HCT116 (cell line): Measurements from ENCODE around the gene FAM200B. TPM values are rescaled to one million over a fixed set of nuclear protein-coding genes. Genes with fewer than 3 reads are reported as not detected.

Experiments
- ATAC-seq: fragments of 200-7000 bp; cut with Tn5 transposase; 2 replicates; pipeline ENCODE4 v1.9.1; 2020; ENCODE audit warnings: mild to moderate bottlenecking, moderate library complexity
- BruUV-seq: library from RNA; stranded (reverse); fragments of 400-500 nt; replicated peaks from 2 replicates; lab custom pipeline; 2021; lab: Mats Ljungman, UMichigan
- CTCF ChIA-PET: fragments of 300-600 bp; sonication (Branson Sonifier 250); formaldehyde crosslinking; loops from one replicate; lab custom pipeline; 2021; ENCODE audit warnings: antibody characterized with exemption; lab: Charles Lee
- POLR2A ChIA-PET: fragments of 300-600, 350-600 bp; sonication (Branson Sonifier 250); formaldehyde crosslinking; loops from one replicate; lab custom pipeline; 2021; ENCODE audit warnings: antibody characterized with exemption; lab: Charles Lee
- RAD21 ChIA-PET, 2 experiments: fragments of 300-600 bp; sonication (Branson Sonifier 250); formaldehyde crosslinking; loops; one replicate each; lab custom pipeline; 2023; ENCODE audit warnings: low total read pairs in 2 of 2; ENCODE audit not compliant: uncharacterized antibody in 2 of 2, unreplicated experiment in 2 of 2, low non-redundant PET in 1 of 2; lab: Charles Lee
- DNase-seq: peaks from one replicate; pipeline ENCODE4 v3.0.0-alpha.2; 2010; ENCODE audit warnings: low read depth, low spot score
- H2AFZ ChIP-seq: fragments of 200-600 bp; shearing (Covaris generic), sonication (generic); 2 replicates; pipeline ENCODE4 v1.6.1; 2017; ENCODE audit warnings: low read depth, mixed run types, mixed read lengths, antibody characterized with exemption, low read length; ENCODE audit not compliant: poor library complexity, severe bottlenecking
- H3K27ac ChIP-seq: 2 replicates; pipeline ENCODE4 v1.5.1; 2012; ENCODE audit warnings: low read depth, low read length
- H3K27me3 ChIP-seq: fragments of 200-600 bp; sonication (generic); 2 replicates; pipeline ENCODE4 v1.6.1; 2016; ENCODE audit warnings: mixed run types, low read length, mixed read lengths; ENCODE audit not compliant: insufficient read depth
- H3K36me3 ChIP-seq, 2 experiments: fragments of 200-500 bp in 1 of 2; fragments of 200-600 bp in 1 of 2; sonication (Bioruptor generic) in 1 of 2; sonication (generic) in 1 of 2; 2 replicates each; pipeline versions ENCODE4 v1.5.1 to v1.6.1; 2014 to 2016; ENCODE audit warnings: low read length in 2 of 2, inconsistent platforms in 1 of 2, mixed read lengths in 1 of 2, mixed run types in 1 of 2; ENCODE audit not compliant: insufficient read depth in 2 of 2, control insufficient read depth in 1 of 2
- H3K4me1 ChIP-seq, 2 experiments: fragments of 200-600 bp in 1 of 2; sonication (generic) in 1 of 2; 2 replicates each; pipeline versions ENCODE4 v1.5.1 to v1.6.1; 2012 to 2017; ENCODE audit warnings: low read length in 2 of 2, inconsistent platforms in 1 of 2, mild to moderate bottlenecking in 1 of 2, mixed read lengths in 1 of 2, mixed run types in 1 of 2, moderate library complexity in 1 of 2; ENCODE audit not compliant: insufficient read depth in 2 of 2, control insufficient read depth in 1 of 2
- H3K4me2 ChIP-seq: fragments of 200-600 bp; sonication (generic); 2 replicates; pipeline ENCODE4 v1.6.1; 2017; ENCODE audit warnings: mixed run types, low read length, mixed read lengths
- H3K4me3 ChIP-seq, 2 experiments: fragments of 200-600 bp in 1 of 2; sonication (generic) in 1 of 2; replicated peaks in 1 of 2; 2 replicates each; pipeline ENCODE4 v1.5.1; 2011 to 2016; ENCODE audit warnings: low read length in 2 of 2, control low read depth in 1 of 2, low read depth in 1 of 2, mild to moderate bottlenecking in 1 of 2, mixed read lengths in 1 of 2, mixed run types in 1 of 2
- H3K79me2 ChIP-seq: fragments of 200-600 bp; sonication (generic); 2 replicates; pipeline ENCODE4 v1.6.1; 2017; ENCODE audit warnings: mild to moderate bottlenecking, mixed run types, low read length, moderate library complexity, mixed read lengths; ENCODE audit not compliant: insufficient read depth
- H3K9ac ChIP-seq: fragments of 200-600 bp; sonication (generic); 2 replicates; pipeline ENCODE4 v1.6.1; 2016; ENCODE audit warnings: low read length, mixed read lengths
- H3K9me2 ChIP-seq: fragments of 200-600 bp; sonication (generic), shearing (Covaris generic); 2 replicates; pipeline ENCODE4 v1.6.1; 2017; ENCODE audit warnings: mixed run types, mild to moderate bottlenecking, moderate library complexity; ENCODE audit not compliant: insufficient read depth
- H3K9me3 ChIP-seq, 2 experiments: fragments of 200-500 bp in 1 of 2; fragments of 200-600 bp in 1 of 2; sonication (Bioruptor generic) in 1 of 2; sonication (generic) in 1 of 2; 2 replicates each; pipeline ENCODE4 v1.6.1; 2014 to 2017; ENCODE audit warnings: low read length in 2 of 2, mixed read lengths in 2 of 2, inconsistent platforms in 1 of 2, low read depth in 1 of 2, mild to moderate bottlenecking in 1 of 2, mixed run types in 1 of 2, moderate library complexity in 1 of 2; ENCODE audit not compliant: control insufficient read depth in 1 of 2, insufficient read depth in 1 of 2
- H4K20me1 ChIP-seq: fragments of 200-600 bp; sonication (generic), shearing (Covaris generic); 2 replicates; pipeline ENCODE4 v1.6.1; 2017; ENCODE audit warnings: mixed run types, mild to moderate bottlenecking, moderate library complexity; ENCODE audit not compliant: insufficient read depth
- ATF3 ChIP-seq: IDR thresholded peaks from 2 replicates; pipeline ENCODE4 v1.6.1; 2012
- ELF1 ChIP-seq: IDR thresholded peaks from 2 replicates; pipeline ENCODE4 v1.6.1; 2012; ENCODE audit warnings: low read depth, borderline replicate concordance
- EZH2 ChIP-seq: fragments of 200-600 bp; sonication (generic); IDR thresholded peaks from 2 replicates; pipeline ENCODE4 v1.6.1; 2017; ENCODE audit warnings: antibody characterized with exemption, mixed run types
- EZH2phosphoT487 ChIP-seq: fragments of 200-600 bp; IDR thresholded peaks from 2 replicates; pipeline ENCODE4 v1.6.1; 2018; ENCODE audit warnings: antibody characterized with exemption, borderline replicate concordance
- JUND ChIP-seq: IDR thresholded peaks from 2 replicates; pipeline ENCODE4 v1.6.1; 2012
- POLR2A ChIP-seq: IDR thresholded peaks from 2 replicates; pipeline ENCODE4 v1.7.0; 2011; ENCODE audit warnings: borderline replicate concordance; ENCODE audit not compliant: insufficient read depth, insufficient read length; ENCODE audit errors: extremely low read depth
- POLR2AphosphoS5 ChIP-seq: IDR thresholded peaks from 2 replicates; pipeline ENCODE4 v1.6.1; 2011; ENCODE audit warnings: mild to moderate bottlenecking, low read depth, low read length, moderate library complexity
- RAD21 ChIP-seq: IDR thresholded peaks from 2 replicates; pipeline ENCODE4 v1.6.1; 2012; ENCODE audit warnings: low read depth, mild to moderate bottlenecking
- SIN3A ChIP-seq: IDR thresholded peaks from 2 replicates; pipeline ENCODE4 v1.6.1; 2012; ENCODE audit warnings: low read depth
- SRF ChIP-seq: IDR thresholded peaks from 2 replicates; pipeline ENCODE4 v1.6.1; 2012; ENCODE audit warnings: low read depth
- ZFX ChIP-seq: fragments of 450-650 bp; IDR thresholded peaks from 2 replicates; pipeline ENCODE4 v1.6.1; 2017
- intact Hi-C: fragments of 100-400 bp; cut with micrococcal nuclease; formaldehyde crosslinking; loops from 2 replicates; pipeline ENCODE4 v1.10.0; 2022
- total RNA-seq: library from RNA; stranded (reverse); gene quantifications from one replicate; pipeline ENCODE4 v1.2.1, GENCODE V29; 2021; ENCODE audit not compliant: unreplicated experiment
- TF ChIP-seq, protein P1 (sequence below): IDR thresholded peaks from 2 replicates; pipeline ENCODE4 v1.6.1; 2011; ENCODE audit warnings: mild to moderate bottlenecking, low read length, moderate library complexity; ENCODE audit not compliant: insufficient replicate concordance; ENCODE audit errors: extremely low read depth

The FAM200B gene
- total RNA-seq, 1 experiment from 2014 or later: 26.1 TPM

DNA sequence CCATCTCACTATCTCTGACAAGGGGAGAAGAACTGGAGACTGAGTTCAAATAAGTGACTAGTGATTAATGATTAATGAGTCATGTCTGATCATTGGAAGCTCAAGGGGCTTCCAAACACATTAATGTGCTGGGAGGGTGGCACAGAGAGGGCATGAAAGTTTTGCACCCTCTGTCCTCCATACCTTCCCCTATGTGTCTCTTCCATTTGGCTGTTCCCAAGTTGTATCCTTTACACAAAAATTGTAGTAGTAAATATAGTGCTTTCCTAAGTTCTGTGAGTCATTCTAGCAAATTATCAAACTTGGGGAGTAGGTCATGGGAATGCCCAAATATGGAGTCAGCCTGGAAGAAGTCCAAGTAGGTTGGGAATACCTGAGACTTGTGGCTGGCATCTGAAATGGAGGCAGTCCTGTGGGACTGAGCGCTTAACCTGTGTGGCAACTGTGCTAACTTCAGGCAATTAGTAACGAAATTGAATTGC is 4.1 kb upstream of the FAM200B start (continued):
- TF ChIP-seq ELF1 (no peak), ATF3 (no peak)
- TF ChIP-seq, all 23 proteins: peak for 6

DNA sequence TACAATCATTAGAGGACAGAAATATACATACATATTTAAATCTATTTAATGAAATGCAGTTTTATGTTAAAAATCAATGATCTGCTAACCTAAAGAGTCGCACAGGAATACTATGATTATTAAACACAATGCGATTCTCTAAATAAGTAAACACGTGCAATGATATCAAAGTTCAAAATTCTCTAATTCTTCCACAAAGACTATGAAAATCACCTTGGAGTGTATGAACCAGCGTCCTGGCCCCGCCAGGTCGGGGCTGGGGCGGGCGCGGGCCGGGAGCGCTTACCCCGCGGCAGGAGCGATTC is 608 bp upstream of the FAM200B start:
- DNase-seq: no peak
- no peaks in the 10 kb centered on the region for H3K9me2 ChIP-seq
- H3K79me2 ChIP-seq: peaks cover 97% of the 10 kb centered on the region
- no peak for ATAC-seq
- H3K9me3 ChIP-seq: no peaks in the 10 kb centered on the region
- H3K4me2 ChIP-seq: peak overlapping the region; percentile 74
- no peaks in the 10 kb centered on the region for H4K20me1 ChIP-seq
- POLR2A ChIA-PET: interaction anchor here (0.9 to 1.4 kb wide), 4 partner anchors 11 to 201 kb away, joined by 3 to 6 read pairs (median 4); no protein-coding TSS in a partner anchor
- TSS peak; percentile 51 for BruUV-seq
- CTCF ChIA-PET: interaction anchor here (1.5 to 1.6 kb wide), 2 partner anchors 9 to 15 kb away, joined by 3 read pairs; no protein-coding TSS in a partner anchor
- no peak overlapping the region for H2AFZ ChIP-seq
- H3K36me3 ChIP-seq: peaks cover 2 to 13% of the 10 kb centered on the region in 2 experiments; a peak in 3 of 4 replicates
- intact Hi-C loops: no loop called here
- peak overlapping the region; percentile 87 to 91 for H3K4me3 ChIP-seq
- RAD21 ChIA-PET: interaction anchor here in 1 of 2 experiments (0.6 kb wide), 1 partner anchor 225 kb away, joined by 3 read pairs; no protein-coding TSS in a partner anchor
- peaks cover 22 to 54% of the 10 kb centered on the region in 2 experiments for H3K4me1 ChIP-seq
- TF ChIP-seq JUND (no peak), SIN3A (no peak), SRF (no peak), ZFX (no peak), EZH2phosphoT487 (no peak), RAD21 (no peak), POLR2A (no peak), POLR2AphosphoS5 (no peak), EZH2 (no peak), ELF1 (no peak)
- TF ChIP-seq, protein P1, sequence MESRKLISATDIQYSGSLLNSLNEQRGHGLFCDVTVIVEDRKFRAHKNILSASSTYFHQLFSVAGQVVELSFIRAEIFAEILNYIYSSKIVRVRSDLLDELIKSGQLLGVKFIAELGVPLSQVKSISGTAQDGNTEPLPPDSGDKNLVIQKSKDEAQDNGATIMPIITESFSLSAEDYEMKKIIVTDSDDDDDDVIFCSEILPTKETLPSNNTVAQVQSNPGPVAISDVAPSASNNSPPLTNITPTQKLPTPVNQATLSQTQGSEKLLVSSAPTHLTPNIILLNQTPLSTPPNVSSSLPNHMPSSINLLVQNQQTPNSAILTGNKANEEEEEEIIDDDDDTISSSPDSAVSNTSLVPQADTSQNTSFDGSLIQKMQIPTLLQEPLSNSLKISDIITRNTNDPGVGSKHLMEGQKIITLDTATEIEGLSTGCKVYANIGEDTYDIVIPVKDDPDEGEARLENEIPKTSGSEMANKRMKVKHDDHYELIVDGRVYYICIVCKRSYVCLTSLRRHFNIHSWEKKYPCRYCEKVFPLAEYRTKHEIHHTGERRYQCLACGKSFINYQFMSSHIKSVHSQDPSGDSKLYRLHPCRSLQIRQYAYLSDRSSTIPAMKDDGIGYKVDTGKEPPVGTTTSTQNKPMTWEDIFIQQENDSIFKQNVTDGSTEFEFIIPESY: no peak
- H3K27me3 ChIP-seq: no peaks in the 10 kb centered on the region
- H3K27ac ChIP-seq: peak overlapping the region; percentile 92
- H3K9ac ChIP-seq: peak overlapping the region; percentile 98
